HG03558 (cell line): Measurements from ENCODE around the gene SORD.
A peak's percentile ranks its signal among the peaks of the same experiment; 100 is the strongest.
"Not testable (repeated sequence)": the region's sequence is repeated elsewhere in the genome, so short reads cannot be mapped to it uniquely, and the experiment has no call there.

Experiments
- ATAC-seq: cut with Tn5 transposase; IDR thresholded peaks from one replicate; pipeline ENCODE4 v1.9.1; 2021; ENCODE audit warnings: moderate number of reproducible peaks; ENCODE audit not compliant: unreplicated experiment; ENCODE audit errors: extremely low read depth

Gene SORD

DNA sequence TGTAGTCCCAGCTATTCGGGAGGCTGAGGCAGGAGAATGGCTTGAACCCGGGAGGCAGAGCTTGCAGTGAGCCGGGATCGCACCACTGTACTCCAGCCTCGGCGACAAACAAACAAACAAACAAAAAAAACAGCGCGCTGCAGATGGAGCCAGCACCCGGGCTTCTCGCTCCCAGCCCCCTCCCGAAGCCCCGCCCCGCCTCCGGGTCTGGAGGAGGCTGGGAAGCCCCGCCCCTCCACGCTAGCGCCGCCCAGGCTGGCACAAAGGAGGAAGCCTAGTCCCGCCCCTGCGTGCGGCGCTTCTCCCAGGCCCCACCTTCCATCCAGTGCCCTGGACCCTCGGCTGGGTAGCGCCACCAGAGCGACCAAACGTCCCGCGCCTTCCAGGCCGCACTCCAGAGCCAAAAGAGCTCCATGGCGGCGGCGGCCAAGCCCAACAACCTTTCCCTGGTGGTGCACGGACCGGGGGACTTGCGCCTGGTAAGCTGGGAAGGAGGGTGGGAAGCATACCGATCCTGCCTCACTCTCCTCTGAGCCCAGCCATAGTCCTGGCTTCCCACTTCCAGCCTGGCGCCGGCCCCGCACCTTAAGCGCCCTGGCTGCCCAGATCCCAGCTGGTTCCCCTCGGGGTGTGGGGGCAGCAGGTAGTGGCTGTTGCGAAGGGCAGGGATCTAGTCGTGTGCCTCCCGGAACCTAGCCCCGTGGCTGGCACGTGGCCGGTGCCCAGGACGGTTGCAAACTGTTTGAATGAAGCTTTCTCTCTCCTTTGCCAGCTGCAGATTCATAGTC lies at the start of gene SORD:
SORD (plus strand) TSS at position 325 of the 788 bp plus-strand sequence; CDS start at position 414, 89 bp downstream.
- peak; percentile 88 for ATAC-seq

DNA sequence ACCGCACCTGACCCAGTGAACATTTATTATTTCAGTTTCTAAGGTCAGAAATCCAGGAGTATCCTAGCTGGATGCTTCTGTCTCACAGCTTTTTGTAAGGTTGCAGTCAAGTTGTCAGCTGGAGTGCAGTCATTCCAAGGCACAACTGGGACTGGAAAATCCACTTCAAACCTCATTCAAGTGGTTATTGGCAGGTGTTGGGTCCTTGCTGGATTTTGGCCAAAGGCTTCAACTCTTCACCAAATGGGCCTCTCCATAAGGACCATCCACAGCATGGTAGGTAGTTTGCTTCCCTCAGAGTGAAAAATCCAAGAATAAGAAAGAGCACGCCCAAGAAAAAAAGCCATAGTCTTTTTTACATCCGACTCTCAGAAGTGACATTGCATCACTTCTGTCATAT lies 46.8 kb upstream of the SORD start:
- ATAC-seq: not testable (repeated sequence)

DNA sequence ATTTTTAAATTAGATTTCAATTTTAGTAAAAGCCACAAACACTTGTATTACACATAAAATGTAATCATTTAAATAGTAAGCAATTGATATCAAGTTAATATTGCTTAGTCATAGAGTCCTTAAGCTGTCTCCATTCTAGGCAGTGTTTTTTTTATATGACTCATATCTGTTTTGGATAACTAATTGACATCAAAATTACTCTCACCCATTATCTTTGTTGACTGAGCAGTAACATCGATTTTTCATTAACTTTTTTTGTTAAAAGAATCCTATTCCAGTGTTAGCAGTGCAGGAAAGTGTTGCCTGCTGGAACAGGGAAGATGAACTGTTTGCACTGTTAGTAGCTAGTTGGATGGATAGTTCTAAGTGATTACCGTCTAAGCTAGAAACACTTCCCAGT lies 45.2 kb upstream of the SORD start:
- not testable (repeated sequence) for ATAC-seq

DNA sequence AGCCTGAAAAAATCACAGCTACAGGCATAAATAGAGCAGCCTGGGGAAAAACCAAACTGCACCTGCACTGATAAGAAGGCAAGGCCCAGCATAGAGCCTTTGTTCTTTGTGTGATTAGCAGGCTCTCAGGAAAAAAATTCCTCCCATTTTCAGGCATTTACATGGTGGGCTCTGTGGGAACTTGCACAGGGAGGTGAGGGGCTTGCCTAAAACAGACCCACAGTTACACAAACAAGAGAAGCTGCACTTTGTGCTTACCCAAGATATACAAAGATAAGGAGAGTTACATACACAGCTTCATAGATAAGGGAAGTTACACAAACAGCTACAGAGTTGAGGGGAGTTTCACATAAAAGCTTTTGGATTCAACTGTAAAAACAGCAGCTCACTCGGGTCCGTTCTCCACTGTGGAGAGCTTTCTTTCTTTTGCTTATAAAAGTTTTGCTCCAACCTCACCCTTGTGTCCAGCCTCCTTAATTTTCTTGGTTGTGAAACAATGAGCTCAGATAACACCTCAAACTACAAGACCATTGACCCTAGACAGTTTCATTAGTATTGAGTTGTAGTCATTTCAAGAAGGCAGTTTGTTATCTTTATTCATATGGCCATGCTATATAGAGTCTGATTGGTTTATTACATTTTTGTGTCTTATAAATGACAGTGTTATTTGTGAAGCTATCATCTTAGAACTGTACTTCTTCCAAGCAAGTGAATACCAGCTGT lies 43.2 kb upstream of the SORD start:
- ATAC-seq: not testable (repeated sequence)

DNA sequence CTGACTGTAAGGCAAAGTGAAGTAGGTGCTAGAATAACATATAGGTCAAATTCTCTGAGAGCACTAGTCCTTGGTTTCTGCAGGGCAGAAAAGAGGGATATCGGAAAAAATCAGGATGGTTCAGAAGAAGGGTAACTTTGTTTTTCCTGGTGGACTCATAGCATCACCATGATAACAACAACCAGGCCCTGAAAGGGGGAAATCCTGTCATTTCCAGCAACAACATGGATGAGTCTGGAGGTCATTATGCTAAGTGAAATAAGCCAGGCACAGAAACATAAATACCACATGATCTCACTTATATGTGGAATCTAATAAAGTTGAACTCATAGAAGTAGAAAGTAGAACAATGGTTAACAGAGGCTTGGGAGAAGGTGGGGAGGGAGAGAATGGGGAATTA lies 38.9 kb upstream of the SORD start:
- ATAC-seq: not testable (repeated sequence)

DNA sequence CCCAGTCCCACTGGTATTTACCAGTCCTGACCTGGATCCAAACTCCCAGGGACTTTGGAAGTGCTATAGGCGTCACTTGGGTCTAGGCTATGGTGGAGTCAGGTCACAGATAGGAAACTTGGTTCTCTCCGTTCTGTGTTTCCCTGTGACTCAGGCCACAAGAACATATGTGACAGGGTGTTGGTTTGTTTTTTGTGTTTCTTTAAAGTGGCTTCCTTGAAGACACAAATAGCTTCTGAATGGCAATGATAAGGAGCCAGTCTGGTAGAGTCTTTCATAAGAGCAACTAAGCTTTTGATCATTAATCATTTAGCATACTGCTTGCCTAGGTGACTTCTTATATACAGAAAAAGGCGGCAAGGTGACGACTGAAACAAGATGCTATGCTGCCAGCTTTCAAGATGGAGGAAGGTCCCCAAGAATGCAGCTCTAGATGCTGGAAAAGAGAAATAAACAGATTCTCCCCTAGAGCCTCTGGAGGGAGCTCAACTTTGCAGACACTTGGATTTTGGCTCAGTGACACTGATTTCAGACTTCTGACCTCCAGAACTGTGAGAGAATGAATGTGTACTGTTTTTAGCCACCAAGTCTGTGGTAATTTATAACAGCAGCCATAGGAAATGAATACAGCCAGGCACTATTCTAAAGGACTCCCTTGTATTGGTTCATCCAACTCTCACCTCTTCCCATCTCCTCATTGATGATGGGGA lies 36.5 kb upstream of the SORD start:
- ATAC-seq: not testable (repeated sequence)

DNA sequence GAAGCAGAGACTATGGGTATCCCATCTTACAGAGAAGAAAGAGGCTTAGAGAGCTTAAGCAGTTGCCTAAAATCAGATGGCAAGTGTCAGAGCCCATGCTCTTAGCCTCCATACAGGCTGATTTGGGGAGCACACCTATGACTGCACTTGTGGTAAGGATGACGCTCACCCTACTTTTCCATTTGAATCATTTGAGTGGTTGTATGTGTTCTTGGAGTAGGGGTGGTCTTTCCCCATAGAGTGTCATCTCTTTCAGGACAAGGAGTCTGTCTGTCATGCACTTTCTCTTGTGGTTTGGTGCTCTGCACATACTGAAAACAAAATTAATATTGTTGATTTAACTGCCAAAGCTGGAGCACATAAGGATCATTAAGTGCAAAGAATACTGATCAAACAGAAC lies 35.3 kb upstream of the SORD start:
- not testable (repeated sequence) for ATAC-seq

DNA sequence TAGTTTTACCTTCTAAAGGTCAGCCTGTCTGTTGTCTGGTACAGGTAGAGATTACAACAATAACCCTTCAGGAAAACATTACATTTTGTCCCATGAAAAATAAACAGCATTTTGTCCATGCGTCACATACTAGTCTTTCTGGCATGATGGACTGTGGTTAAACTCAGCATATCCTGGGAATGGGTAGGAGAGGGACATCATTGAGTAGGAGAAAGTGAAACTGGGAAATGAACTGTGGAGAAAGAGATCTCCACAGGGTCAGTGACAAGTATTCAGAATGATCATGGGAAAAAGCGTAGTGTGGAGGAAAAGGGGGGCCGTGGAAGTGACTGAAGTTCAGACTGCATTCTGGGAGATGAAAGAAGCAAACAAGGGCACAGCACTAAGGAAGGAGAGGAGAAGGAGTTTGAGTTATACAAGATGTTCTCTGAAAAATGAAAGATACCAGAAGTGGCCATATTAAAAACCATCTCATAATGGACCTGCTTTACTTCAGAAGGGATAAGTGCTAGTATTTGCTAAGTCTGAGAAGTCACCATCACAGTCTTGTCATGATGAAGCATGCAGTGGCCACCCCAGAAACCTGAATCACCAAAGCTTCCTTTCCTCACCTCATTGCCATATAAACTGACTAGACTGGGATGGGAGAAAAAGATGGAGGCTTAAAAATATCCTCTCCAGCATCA lies 34.7 kb upstream of the SORD start:
- not testable (repeated sequence) for ATAC-seq

DNA sequence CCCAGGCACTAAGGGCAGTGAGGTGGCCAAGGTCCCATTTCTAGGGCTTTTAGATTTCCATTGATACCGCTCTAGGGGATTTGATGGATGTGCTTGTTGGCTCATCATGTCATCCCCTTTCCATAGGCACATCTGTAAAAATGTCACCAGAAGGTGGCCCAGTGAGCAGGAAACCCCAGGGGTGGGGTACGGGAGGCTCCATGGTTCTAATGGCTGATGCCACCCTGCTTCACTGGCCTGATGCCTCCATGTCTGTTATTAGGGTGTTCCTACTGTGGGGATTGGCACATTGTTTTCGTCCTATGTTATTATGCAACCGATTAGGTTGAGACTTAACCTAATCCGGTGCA lies 34.1 kb upstream of the SORD start:
- not testable (repeated sequence) for ATAC-seq

DNA sequence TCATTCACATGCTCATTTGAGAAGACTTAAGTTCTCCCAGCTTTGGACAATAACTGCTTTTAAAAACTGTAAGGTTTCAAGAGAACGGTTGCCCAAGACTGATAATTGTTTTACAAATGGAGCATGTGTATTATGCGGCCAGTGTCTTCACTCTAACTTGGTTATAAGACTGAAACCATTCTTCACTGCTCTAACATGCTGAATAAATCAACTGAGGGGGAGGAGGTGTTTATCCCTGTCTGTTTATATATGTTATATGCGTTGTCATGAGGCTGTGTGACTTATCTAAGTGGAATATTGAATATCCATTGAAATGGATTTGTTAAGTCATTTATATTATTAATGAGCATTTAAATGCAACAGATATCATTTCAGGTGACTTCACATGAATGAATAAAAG lies 25.4 kb upstream of the SORD start:
- not testable (repeated sequence) for ATAC-seq

DNA sequence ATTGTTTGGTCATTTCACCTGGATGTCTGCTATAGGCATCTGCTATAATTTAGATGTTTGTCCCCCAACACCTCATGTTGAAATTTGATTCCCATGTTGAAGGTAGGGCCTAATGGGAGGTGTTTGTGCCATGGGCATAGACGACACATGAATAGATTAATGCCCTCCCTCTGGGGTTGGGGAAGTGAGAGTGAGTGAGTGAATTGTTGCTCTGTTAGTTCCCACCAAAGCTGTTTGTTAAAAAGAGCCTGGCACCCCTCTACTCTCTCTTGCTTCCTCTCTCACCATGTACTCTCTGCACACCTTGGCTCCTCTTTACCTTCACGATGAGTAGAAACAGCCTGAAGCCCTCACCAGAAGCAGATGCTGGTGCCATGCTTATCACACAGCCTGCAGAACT lies 23.9 kb upstream of the SORD start:
- ATAC-seq: no peak

DNA sequence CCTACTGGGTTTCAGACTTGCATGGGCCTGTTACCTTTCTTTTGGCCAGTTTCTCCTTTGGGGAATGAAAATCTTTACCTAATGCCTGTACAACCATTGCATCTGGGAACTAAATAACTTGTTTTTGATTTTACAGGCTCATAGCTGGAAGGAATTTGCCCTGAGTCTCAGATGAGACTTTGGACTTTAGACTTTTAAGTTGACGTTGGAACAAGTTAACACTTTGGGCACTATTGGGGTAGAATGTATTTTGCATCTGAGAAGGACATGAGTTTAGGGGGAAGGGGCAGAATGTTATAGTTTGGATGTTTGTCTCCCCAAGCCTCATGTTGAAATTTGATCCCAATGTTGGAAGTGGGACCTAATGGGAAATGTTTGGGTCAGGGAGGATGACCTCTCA lies 21.8 kb upstream of the SORD start:
- not testable (repeated sequence) for ATAC-seq

DNA sequence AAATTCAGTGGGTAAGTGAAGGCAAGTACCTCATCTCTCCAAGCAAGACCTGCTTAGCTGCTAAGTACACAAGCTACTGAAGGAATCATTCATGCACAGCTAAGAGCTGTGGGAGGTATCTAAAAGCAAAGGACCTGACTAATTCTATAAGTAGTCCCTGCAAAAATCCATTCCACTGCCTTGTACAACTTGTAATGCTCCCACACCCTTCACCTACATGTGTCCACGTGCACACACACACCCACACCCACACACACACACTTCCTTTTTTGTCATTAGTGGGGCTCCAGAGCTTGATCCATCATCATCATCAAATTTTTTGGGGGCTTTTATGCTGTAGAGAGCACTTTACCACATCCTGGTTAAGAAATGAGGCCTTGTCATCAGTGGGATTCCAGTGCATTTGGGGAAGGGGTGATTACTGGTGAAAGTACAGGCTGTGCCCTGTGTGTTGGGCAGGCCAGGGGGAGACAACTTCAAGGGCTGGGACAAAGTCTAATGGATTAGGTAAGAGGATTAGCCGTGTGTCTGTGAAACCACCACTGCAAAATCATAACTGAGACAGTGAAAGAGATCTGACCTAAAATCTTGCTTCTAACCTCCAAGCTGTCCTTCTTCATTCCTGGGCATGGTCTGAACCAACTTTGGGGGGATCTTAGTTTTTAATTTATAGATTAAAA lies 19.1 kb upstream of the SORD start:
- not testable (repeated sequence) for ATAC-seq

DNA sequence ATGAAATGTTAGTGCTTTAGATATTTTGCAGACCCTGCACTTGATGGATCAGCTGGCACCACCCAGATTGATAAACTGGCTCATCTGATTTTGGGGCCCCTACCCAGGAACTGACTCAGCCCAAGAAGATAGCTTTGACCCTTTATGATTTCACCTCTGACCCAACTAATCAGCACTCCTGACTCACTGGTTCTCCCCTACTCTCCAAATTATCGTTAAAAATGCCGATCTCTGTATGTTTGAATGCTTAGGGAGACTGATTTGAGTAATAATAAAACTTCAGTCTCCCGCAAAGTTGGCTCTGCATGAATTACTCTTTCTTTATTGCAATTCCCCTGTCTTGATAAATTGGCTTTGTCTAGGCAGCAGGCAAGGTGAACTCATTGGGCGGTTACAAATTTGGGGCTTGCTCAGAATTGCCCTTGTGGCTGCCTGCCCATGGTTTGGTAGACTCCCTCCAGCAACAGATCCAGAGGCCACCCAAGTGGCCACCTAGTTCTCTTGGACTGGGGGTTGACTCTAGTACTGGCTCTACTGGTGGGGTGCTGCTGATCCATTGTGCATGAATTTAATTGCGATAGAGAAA lies 18.3 kb upstream of the SORD start:
- ATAC-seq: not testable (repeated sequence)

DNA sequence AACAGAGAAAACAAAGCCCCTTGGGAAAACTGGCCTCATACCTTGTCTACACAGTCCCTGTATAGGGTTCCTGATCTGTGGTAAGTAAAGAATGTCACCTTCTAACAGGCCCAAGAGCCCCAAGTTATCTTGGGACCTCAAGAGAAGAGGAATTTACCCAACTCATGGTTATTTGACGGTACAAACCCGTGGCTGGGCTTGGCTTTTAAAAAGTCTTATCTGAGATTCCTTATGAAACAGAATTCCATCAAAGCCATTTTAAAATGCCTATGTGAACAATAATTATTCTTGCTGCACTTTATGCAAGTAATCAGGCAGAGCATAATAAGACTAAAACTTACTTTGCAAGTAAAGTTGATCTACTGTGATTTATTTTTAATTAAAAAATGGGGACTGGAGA lies 13.9 kb upstream of the SORD start:
- no peak for ATAC-seq

DNA sequence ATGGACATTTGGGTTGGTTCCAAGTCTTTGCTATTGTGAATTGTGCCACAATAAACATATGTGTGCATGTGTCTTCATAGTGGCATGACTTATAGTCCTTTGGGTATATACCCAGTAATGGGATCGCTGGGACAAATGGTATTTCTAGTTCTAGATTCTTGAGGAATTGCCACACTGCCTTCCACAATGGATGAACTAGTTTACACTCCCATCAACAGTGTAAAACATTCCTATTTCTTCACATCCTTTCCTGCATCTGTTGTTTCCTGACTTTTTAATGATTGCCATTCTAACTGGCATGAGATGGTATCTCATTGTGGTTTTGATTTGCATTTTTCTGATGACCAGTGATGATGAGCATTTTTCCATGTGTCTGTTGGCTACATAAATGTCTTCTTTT lies 7.9 kb upstream of the SORD start:
- not testable (repeated sequence) for ATAC-seq

DNA sequence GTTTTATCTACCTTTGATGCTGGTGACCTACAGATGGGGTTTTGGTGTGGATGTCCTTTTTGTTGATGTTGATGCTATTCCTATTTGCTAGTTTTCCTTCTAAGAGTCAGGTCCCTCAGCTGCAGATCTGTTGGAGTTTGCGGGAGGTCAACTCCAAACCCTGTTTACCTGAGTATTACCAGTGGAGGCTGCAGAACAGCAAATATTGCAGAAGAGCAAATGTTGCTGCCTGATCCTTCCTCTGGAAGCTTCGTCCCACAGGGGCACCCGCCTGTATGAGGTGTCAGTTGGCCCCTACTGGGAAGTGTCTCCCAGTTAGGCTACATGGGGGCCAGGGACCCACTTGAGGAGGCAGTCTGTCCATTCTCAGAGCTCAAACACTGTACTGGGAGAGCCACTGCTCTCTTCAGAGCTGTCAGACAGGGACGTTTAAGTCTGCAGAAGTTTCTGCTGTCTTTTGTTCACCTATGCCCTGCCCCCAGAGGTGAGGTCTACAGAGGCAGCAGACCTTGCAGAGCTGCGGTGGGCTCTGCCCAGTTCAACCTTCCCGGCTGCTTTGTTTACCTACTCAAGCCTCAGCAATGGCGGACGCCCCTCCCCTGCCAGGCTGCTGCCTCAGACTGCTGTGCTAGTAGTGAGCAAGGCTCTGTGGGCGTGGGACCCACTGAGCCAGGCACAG lies 2.6 kb upstream of the SORD start:
- not testable (repeated sequence) for ATAC-seq

DNA sequence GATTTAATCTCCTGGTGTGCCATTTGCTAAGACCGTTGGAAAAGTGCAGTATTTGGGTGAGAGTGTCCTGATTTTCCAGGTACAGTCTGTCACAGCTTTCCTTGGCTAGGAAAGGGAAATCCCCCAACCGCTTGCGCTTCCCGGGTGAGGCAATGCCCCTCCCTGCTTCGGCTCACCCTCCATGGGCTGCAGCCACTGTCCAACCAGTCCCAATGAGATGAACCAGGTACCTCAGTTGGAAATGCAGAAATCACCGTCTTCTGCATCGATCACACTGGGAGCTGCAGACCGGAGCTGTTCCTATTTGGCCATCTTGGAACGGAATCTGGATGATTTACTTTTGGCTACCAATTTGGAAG lies 2.1 kb upstream of the SORD start:
- ATAC-seq: not testable (repeated sequence)

DNA sequence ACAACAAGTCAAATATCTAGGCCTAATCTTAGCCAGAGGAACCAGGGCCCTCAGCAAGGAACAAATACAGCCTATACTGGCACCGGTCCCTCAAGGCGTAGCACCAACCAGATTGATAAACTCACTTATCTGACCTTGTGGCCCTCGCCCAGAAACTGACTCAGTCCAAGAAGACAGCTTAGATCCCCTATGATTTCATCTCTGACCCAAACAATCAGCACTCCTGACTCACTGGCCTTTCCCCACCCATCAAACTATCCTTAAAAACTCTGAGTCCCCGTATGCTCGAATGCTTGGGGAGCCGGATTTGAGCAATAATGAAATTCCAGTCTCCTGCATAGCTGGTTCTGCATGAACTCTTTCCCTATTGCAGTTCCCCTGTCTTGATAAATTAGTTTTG lies 1.6 kb upstream of the SORD start:
- no peak for ATAC-seq
